B cell (primary cell): Measurements from ENCODE around the gene RELL2. TPM values are rescaled to one million over a fixed set of nuclear protein-coding genes. Genes with fewer than 3 reads are reported as not detected.

ENCODE experiments used
- ATAC-seq: fragments of 200-7000 bp; cut with Tn5 transposase; one replicate; pipeline ENCODE4 v1.10.0; 2021; ENCODE audit warnings: low read depth, mild to moderate bottlenecking, moderate number of reproducible peaks, moderate library complexity
- CTCF ChIA-PET: fragments of 350-600 bp; sonication (Branson Sonifier 250); formaldehyde crosslinking; loops from one replicate; lab custom pipeline; 2021; ENCODE audit warnings: antibody characterized with exemption, inconsistent platforms; lab: Charles Lee
- POLR2A ChIA-PET: fragments of 350-600 bp; sonication (Branson Sonifier 250); formaldehyde crosslinking; loops from one replicate; lab custom pipeline; 2021; ENCODE audit warnings: antibody characterized with exemption; lab: Charles Lee
- DNase-seq: peaks from one replicate; pipeline ENCODE4 v3.0.0; 2013
- H2AFZ ChIP-seq: 2 replicates; pipeline ENCODE4 v1.6.1; 2012; ENCODE audit warnings: mild to moderate bottlenecking, low read depth, low read length; ENCODE audit not compliant: insufficient read depth, poor library complexity, severe bottlenecking
- H3K27ac ChIP-seq, 2 donors: 1 replicate in 1 of 2; 2 replicates in 1 of 2; pipeline ENCODE4 v1.5.1; 2012 to 2013; ENCODE audit warnings: low read length in 2 of 2, mild to moderate bottlenecking in 2 of 2, moderate library complexity in 1 of 2
- H3K27me3 ChIP-seq, 4 experiments: fragments of 200-600 bp in 1 of 4; sonication (generic) in 1 of 4; replicated peaks in 1 of 4; 1 replicate in 2 of 4; 2 replicates in 2 of 4; pipeline versions ENCODE4 v1.6.1 to v1.7.0; 2013 to 2016; ENCODE audit warnings: low read length in 3 of 4, mild to moderate bottlenecking in 2 of 4, mixed read lengths in 1 of 4, moderate library complexity in 1 of 4; ENCODE audit not compliant: insufficient read depth in 4 of 4, control insufficient read depth in 3 of 4; ENCODE audit errors: control extremely low read depth in 1 of 4
- H3K36me3 ChIP-seq, 2 experiments: replicated peaks in 1 of 2; 1 replicate in 1 of 2; 2 replicates in 1 of 2; pipeline versions ENCODE4 v1.6.1 to v1.7.1; 2013; ENCODE audit warnings: low read length in 1 of 2; ENCODE audit not compliant: insufficient read depth in 2 of 2, control insufficient read depth in 1 of 2; ENCODE audit errors: control extremely low read depth in 1 of 2, extremely low read depth in 1 of 2
- H3K4me1 ChIP-seq, 2 donors: fragments of 200-600 bp in 1 of 2; sonication (generic) in 1 of 2; 1 replicate in 1 of 2; 2 replicates in 1 of 2; pipeline versions ENCODE4 v1.5.1 to v1.6.1; 2013 to 2017; ENCODE audit warnings: low read length in 2 of 2; ENCODE audit not compliant: control insufficient read depth in 2 of 2, insufficient read depth in 2 of 2
- H3K4me2 ChIP-seq: replicated peaks from 2 replicates; pipeline ENCODE3; 2012; ENCODE audit warnings: mild to moderate bottlenecking, low read depth, low read length; ENCODE audit not compliant: poor library complexity, severe bottlenecking
- H3K4me3 ChIP-seq, 5 experiments: fragments of 200-600 bp in 1 of 5; sonication (generic) in 1 of 5; 1 replicate in 3 of 5; 2 replicates in 2 of 5; pipeline versions ENCODE4 v1.5.1 to v1.7.0; 2011 to 2016; ENCODE audit warnings: low read length in 4 of 5, mild to moderate bottlenecking in 4 of 5, low read depth in 2 of 5, control low read depth in 1 of 5, moderate library complexity in 1 of 5; ENCODE audit not compliant: insufficient read depth in 1 of 5; ENCODE audit errors: control extremely low read depth in 1 of 5, extremely low read depth in 1 of 5
- H3K79me2 ChIP-seq: fragments of 200-600 bp; sonication (generic); one replicate; pipeline ENCODE4 v1.6.0; 2016; ENCODE audit warnings: low read length; ENCODE audit not compliant: control insufficient read depth, insufficient read depth
- H3K9ac ChIP-seq: fragments of 200-600 bp; sonication (generic); 2 replicates; pipeline ENCODE4 v1.6.1; 2017; ENCODE audit warnings: mild to moderate bottlenecking, low read length, moderate library complexity
- H3K9me3 ChIP-seq, 3 donors: one replicate each; pipeline versions ENCODE4 v1.6.1 to v1.7.1; 2013; ENCODE audit warnings: low read length in 2 of 3; ENCODE audit not compliant: control insufficient read depth in 2 of 3, insufficient read depth in 1 of 3; ENCODE audit errors: control extremely low read depth in 1 of 3
- H4K20me1 ChIP-seq: 2 replicates; pipeline ENCODE4 v1.6.0; 2012; ENCODE audit warnings: mild to moderate bottlenecking, low read length; ENCODE audit not compliant: insufficient read depth, control insufficient read depth, poor library complexity, severe bottlenecking
- H3K27ac Mint-ChIP-seq: one replicate; pipeline ENCODE4 v1.8.0; 2021; ENCODE audit warnings: mixed read lengths
- H3K27me3 Mint-ChIP-seq: one replicate; pipeline ENCODE4 v1.8.0; 2021; ENCODE audit warnings: mixed read lengths
- H3K4me1 Mint-ChIP-seq: one replicate; pipeline ENCODE4 v1.8.0; 2021; ENCODE audit warnings: mixed read lengths
- H3K4me3 Mint-ChIP-seq: one replicate; pipeline ENCODE4 v1.8.0; 2021; ENCODE audit warnings: mixed read lengths
- H3K9me3 Mint-ChIP-seq: one replicate; pipeline ENCODE4 v1.8.0; 2022; ENCODE audit warnings: mixed read lengths; ENCODE audit not compliant: insufficient read depth
- EZH2 ChIP-seq: IDR thresholded peaks from 2 replicates; pipeline ENCODE4 v1.6.1; 2012; ENCODE audit warnings: borderline replicate concordance, low read depth, mild to moderate bottlenecking, moderate library complexity, low read length; ENCODE audit not compliant: insufficient read depth, poor library complexity, severe bottlenecking
- WGBS: methylation state at CpG from one replicate; pipeline ENCODE4 v1.1.5; 2013; ENCODE audit warnings: missing lambda C conversion rate; ENCODE audit not compliant: insufficient coverage; 5-methylcytosine and 5-hydroxymethylcytosine counted together
- intact Hi-C: fragments of 100-400 bp; cut with micrococcal nuclease; formaldehyde crosslinking; loops from one replicate; pipeline ENCODE4 v1.10.0; 2022
- polyA plus RNA-seq: library from polyadenylated mRNA; depleted of rRNA; stranded (reverse); fragments of >200 nt; gene quantifications from 2 replicates; pipeline ENCODE4 v1.2.3, GENCODE V29; 2012
- total RNA-seq, 2 donors: library from RNA; stranded (reverse); fragments of 120-200 nt in 1 of 2; gene quantifications; 1 replicate in 1 of 2; 2 replicates in 1 of 2; pipeline versions ENCODE4 v1.2.3 to v1.2.4, GENCODE V29; 2013 to 2022
- TF ChIP-seq, protein P1 (sequence below): fragments of 200-600 bp; IDR thresholded peaks from one replicate; pipeline ENCODE4 v1.8.0; 2022; ENCODE audit warnings: antibody characterized with exemption, mild to moderate bottlenecking

The RELL2 gene
- total and polyA plus RNA-seq, 2 donors (not counting 1 experiment from before 2014, with no cell fraction given), result 12.1 to 48.9 TPM

DNA sequence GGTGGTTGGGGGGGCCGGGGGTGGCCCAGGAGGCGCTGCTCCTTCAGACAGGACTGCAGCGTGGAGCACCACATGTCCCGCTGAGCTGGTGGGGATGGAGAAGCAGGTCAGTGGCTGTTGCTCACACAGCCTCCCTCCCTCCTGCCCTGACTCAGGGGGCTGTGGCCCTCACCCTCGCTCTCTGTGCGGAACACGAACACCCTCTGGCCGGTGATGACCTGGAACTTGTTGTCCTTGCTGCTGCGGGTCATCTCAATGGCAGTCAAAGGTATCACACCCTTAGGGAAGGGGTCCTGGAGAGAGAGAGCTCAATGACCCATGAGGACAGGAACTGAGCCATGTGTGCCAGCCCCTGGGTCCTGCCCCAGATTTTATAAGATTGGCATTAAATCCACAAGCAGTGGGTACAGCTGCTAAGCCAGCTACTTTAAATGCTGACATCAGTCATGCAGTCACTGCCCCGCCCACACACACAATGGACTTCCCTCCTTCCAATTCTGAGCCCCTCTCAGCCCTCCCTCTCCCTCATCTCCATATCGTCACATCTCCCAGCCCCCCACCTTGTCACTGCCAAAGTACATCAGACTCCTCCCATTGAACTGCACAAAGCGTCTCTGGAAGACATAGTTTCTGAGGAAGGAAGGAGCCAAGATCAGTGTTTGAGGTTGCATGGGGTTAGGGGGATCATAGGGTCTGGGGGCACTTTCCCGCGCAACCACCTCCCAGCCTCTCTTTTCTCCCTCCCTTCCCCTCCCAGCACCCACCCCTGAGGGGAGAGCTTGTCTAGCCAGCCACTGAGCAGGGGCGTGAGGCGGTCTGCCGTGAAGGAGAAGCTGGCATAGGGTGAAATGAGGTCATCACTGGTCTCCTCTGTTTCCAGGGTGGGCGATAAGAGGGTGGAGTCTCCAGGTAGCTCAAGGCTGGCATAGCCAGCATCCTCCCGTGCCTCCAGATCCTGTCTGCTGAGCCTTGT lies 36.3 kb downstream of the RELL2 start:
- Histone ChIP-seq H3K79me2 (no peaks in the 10 kb centered on the region), H3K9ac (no peak overlapping the region), H3K4me3 (no peak overlapping the region), H3K27ac (no peak overlapping the region), H3K36me3 (no peaks in the 10 kb centered on the region), H3K9me3 (no peaks in the 10 kb centered on the region), H3K27me3 (no peaks in the 10 kb centered on the region), H3K4me1 (no peaks in the 10 kb centered on the region), H3K4me2 (no peak overlapping the region), H4K20me1 (no peaks in the 10 kb centered on the region), H2AFZ (no peak overlapping the region)
- TF ChIP-seq, protein P1, sequence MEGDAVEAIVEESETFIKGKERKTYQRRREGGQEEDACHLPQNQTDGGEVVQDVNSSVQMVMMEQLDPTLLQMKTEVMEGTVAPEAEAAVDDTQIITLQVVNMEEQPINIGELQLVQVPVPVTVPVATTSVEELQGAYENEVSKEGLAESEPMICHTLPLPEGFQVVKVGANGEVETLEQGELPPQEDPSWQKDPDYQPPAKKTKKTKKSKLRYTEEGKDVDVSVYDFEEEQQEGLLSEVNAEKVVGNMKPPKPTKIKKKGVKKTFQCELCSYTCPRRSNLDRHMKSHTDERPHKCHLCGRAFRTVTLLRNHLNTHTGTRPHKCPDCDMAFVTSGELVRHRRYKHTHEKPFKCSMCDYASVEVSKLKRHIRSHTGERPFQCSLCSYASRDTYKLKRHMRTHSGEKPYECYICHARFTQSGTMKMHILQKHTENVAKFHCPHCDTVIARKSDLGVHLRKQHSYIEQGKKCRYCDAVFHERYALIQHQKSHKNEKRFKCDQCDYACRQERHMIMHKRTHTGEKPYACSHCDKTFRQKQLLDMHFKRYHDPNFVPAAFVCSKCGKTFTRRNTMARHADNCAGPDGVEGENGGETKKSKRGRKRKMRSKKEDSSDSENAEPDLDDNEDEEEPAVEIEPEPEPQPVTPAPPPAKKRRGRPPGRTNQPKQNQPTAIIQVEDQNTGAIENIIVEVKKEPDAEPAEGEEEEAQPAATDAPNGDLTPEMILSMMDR, result no peak
- TF ChIP-seq EZH2, result no peak
- Mint-ChIP-seq H3K27ac (no peak overlapping the region), H3K4me3 (no peak overlapping the region), H3K9me3 (no peaks in the 10 kb centered on the region), H3K4me1 (no peaks in the 10 kb centered on the region), H3K27me3 (peaks cover 5% of the 10 kb centered on the region)
- DNase-seq (no peak), ATAC-seq (no peak)
- ChIA-PET CTCF (interaction anchor here (1.3 to 6.4 kb wide), 2 partner anchors 9 to 20 kb away, joined by 3 to 28 read pairs; no protein-coding TSS in a partner anchor), POLR2A (no interaction called here)
- intact Hi-C loops, result no loop called here
- 92% methylated on average over 13 of the region's 19 CpGs for WGBS

DNA sequence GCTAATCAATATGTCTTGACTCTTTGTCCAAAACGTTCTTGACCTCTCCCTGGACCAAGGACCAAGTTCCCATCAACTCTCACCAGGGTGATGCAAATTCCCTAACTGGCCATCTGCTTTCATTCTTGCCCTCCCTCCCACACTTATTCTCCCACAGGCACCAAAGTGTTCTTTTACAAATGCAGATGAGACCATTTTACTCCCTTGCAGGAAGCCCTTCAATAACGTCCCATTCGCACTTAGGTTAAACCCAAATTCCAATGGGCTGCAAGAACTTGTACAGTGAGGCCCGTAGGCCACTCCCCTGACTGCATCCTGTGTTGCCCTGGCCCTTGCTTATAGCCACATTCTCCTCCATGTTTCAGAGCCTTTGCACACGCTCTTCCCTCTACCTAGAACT lies 38.0 kb downstream of the RELL2 start:
- TF ChIP-seq, protein P1, result no peak
- TF ChIP-seq EZH2, result no peak
- POLR2A ChIA-PET, result no interaction called here
- DNase-seq, result no peak
- Histone ChIP-seq H3K4me1 (no peaks in the 10 kb centered on the region), H3K9ac (no peak overlapping the region), H3K79me2 (no peaks in the 10 kb centered on the region), H3K4me2 (no peak overlapping the region), H3K36me3 (no peaks in the 10 kb centered on the region), H2AFZ (no peak overlapping the region), H4K20me1 (no peaks in the 10 kb centered on the region), H3K4me3 (no peak overlapping the region), H3K27ac (no peak overlapping the region), H3K9me3 (no peaks in the 10 kb centered on the region), H3K27me3 (peaks cover 0 to 2% (median 0%) of the 10 kb centered on the region in 4 experiments)
- no peak for ATAC-seq
- Mint-ChIP-seq H3K4me3 (no peak overlapping the region), H3K27me3 (no peaks in the 10 kb centered on the region), H3K27ac (no peak overlapping the region), H3K9me3 (no peaks in the 10 kb centered on the region), H3K4me1 (no peaks in the 10 kb centered on the region)
- CTCF ChIA-PET, result no interaction called here
- 86% methylated on average over 5 of the region's 5 CpGs for WGBS
- intact Hi-C loops, result no loop called here
